ENCODE data around the gene ZDHHC3. TPM values are rescaled to one million over a fixed set of nuclear protein-coding genes. Genes with fewer than 3 reads are reported as not detected.

Gene ZDHHC3
- total and polyA plus RNA-seq, 9 donors = 28.6 to 81.2 (median 46.2) TPM

DNA sequence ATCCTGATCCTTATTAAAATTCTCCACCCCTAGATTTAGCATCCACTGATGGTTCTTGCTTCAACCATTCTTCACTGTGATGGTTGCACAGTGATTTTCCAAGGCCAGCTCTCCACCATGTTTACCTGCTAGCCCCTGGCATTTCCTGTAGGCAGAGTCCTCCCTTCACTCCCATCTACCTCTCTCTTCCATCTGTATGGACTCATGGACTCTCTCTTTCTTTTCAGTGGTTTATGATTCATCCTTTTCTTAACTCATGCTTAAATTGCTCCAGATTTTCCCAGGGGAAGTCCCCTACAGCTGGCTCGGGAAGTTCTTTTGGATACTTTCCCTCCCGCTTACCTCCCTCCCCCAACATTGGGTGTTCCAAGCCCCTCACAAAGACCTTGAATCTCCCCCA, 82.9 kb downstream of the ZDHHC3 start:
- intact Hi-C loops (cut with DNase I) = no loop called here
- no peaks in the 10 kb centered on the region for H3K36me3 ChIP-seq

GRCh38 chr3:44892689-44893088, 83.3 kb downstream of the ZDHHC3 start:
- TF ChIP-seq, protein P1, sequence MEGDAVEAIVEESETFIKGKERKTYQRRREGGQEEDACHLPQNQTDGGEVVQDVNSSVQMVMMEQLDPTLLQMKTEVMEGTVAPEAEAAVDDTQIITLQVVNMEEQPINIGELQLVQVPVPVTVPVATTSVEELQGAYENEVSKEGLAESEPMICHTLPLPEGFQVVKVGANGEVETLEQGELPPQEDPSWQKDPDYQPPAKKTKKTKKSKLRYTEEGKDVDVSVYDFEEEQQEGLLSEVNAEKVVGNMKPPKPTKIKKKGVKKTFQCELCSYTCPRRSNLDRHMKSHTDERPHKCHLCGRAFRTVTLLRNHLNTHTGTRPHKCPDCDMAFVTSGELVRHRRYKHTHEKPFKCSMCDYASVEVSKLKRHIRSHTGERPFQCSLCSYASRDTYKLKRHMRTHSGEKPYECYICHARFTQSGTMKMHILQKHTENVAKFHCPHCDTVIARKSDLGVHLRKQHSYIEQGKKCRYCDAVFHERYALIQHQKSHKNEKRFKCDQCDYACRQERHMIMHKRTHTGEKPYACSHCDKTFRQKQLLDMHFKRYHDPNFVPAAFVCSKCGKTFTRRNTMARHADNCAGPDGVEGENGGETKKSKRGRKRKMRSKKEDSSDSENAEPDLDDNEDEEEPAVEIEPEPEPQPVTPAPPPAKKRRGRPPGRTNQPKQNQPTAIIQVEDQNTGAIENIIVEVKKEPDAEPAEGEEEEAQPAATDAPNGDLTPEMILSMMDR (IDR thresholded peaks at IDR 0.05) = no peak
- DNase-seq = no peak
- intact Hi-C loops (cut with DNase I) = no loop called here
- H3K27ac ChIP-seq = no peak overlapping the region
- H3K4me3 ChIP-seq = no peak overlapping the region
- 51 to 70% (median 54%) methylated on average over 3 of the region's 3 CpGs for WGBS, 3 donors
- no peaks in the 10 kb centered on the region for H3K36me3 ChIP-seq
- H3K27me3 ChIP-seq = no peaks in the 10 kb centered on the region
- no peaks in the 10 kb centered on the region for H3K4me1 ChIP-seq (ENCODE audit: insufficient read depth)
- H3K9me3 ChIP-seq = no peaks in the 10 kb centered on the region

More for the DNA sequence above, 82.9 kb downstream of the ZDHHC3 start:
- Histone ChIP-seq H3K9me3 (no peaks in the 10 kb centered on the region), H3K4me3 (no peak overlapping the region), H3K4me1 (ENCODE audit: insufficient read depth) (no peaks in the 10 kb centered on the region), H3K27ac (no peak overlapping the region), H3K27me3 (no peaks in the 10 kb centered on the region)
- TF ChIP-seq, protein P1 (IDR thresholded peaks at IDR 0.05) = no peak
- no peak for TF ChIP-seq POLR2A (IDR thresholded peaks at IDR 0.05)
- 22 to 41% (median 34%) methylated on average over 2 of the region's 2 CpGs for WGBS, 3 donors
- DNase-seq = no peak

GRCh38 chr3:44890852-44891251, 85.1 kb downstream of the ZDHHC3 start:
- Histone ChIP-seq H3K27me3 (no peaks in the 10 kb centered on the region), H3K4me3 (no peak overlapping the region), H3K36me3 (no peaks in the 10 kb centered on the region), H3K9me3 (no peaks in the 10 kb centered on the region), H3K27ac (no peak overlapping the region), H3K4me1 (ENCODE audit: insufficient read depth) (no peaks in the 10 kb centered on the region)
- TF ChIP-seq, protein P1 (IDR thresholded peaks at IDR 0.05) = no peak
- no peak for TF ChIP-seq POLR2A (IDR thresholded peaks at IDR 0.05)
- 60 to 73% (median 64%) methylated on average over 3 of the region's 3 CpGs for WGBS, 3 donors
- no peak for DNase-seq
- intact Hi-C loops (cut with DNase I) = no loop called here

DNA sequence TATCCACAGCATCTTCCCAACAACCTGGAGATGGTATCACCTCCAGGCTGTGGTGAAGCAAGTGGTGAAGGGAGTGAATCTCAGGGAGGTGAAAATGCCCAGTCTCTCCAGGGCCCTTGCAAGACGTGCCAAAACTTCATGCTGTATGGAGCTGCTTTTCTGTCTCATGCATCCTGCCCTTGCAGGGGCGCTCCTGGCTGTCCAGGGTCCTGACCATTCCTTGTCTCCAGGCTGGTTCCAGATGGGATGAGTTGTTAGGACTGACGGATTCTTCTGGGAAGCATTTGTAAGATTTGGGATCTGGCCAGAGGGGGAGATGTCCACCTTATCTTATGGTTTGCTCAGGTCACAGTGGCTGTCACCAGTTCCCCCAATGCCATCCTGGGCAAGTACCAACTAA, 85.7 kb downstream of the ZDHHC3 start:
- TF ChIP-seq, protein P1 (IDR thresholded peaks at IDR 0.05) = no peak
- no peak for TF ChIP-seq EP300 (IDR thresholded peaks at IDR 0.05)
- no peak for TF ChIP-seq POLR2A (IDR thresholded peaks at IDR 0.05)
- H3K27ac ChIP-seq = no peak overlapping the region
- H3K9me3 ChIP-seq = no peaks in the 10 kb centered on the region
- no peak overlapping the region for H3K4me3 ChIP-seq
- no peaks in the 10 kb centered on the region for H3K27me3 ChIP-seq
- no peak for DNase-seq
- intact Hi-C loops (cut with DNase I) = no loop called here
- H3K4me1 ChIP-seq (ENCODE audit: insufficient read depth) = no peaks in the 10 kb centered on the region
- H3K36me3 ChIP-seq = no peaks in the 10 kb centered on the region
- 30 to 41% (median 33%) methylated on average over 3 of the region's 3 CpGs for WGBS, 3 donors

- TF ChIP-seq, protein P1 (IDR thresholded peaks at IDR 0.05) = no peak
- no peaks in the 10 kb centered on the region for H3K4me1 ChIP-seq (ENCODE audit: insufficient read depth)
- H3K9me3 ChIP-seq = no peaks in the 10 kb centered on the region
- no peak for DNase-seq
- H3K36me3 ChIP-seq = no peaks in the 10 kb centered on the region
- H3K27me3 ChIP-seq = no peaks in the 10 kb centered on the region
- H3K27ac ChIP-seq = no peak overlapping the region
- intact Hi-C loops (cut with DNase I) = no loop called here
- H3K4me3 ChIP-seq = no peak overlapping the region
- WGBS, 3 donors = 56 to 66% (median 63%) methylated on average over 7 of the region's 7 CpGs
Measured at GRCh38 chr3:44887101-44887500, 88.9 kb downstream of the ZDHHC3 start.
